ENCODE measurements around the gene UTP11. TPM values are rescaled to one million over a fixed set of nuclear protein-coding genes. Genes with fewer than 3 reads are reported as not detected.

Gene UTP11
- total RNA-seq, 1 donor from 2014 or later = 85.3 TPM

- no peak for DNase-seq
Observed at GRCh38 chr1:38071312-38072256, 59.0 kb downstream of the UTP11 start.

GRCh38 chr1:38072858-38073257, 60.3 kb downstream of the UTP11 start:
- DNase-seq = no peak

GRCh38 chr1:38073534-38074301, 61.2 kb downstream of the UTP11 start:
- DNase-seq = no peak

- DNase-seq = no peak
Observed at GRCh38 chr1:38074302-38074677, 61.8 kb downstream of the UTP11 start.

Small RNA genes lying within 50 kb of the gene (small RNA-seq; reads per million reads assigned to genes)
- gene RNU6-510P (ENCODE audit: low replicate concordance) = not detected

Other genes with a start within 250 kb of the UTP11 start
- gene EPHA10, start 247.6 kb upstream of the UTP11 start, total RNA-seq = not detected
- gene MANEAL, start 218.9 kb upstream of the UTP11 start, total RNA-seq = 4.6 TPM
- 37.7 TPM for gene C1orf122, start 204.9 kb upstream of the UTP11 start, total RNA-seq
- 10.7 TPM for gene YRDC, start 204.5 kb upstream of the UTP11 start, total RNA-seq
- gene MTF1, start 153.1 kb upstream of the UTP11 start, total RNA-seq = 5.7 TPM
- 19.7 TPM for gene INPP5B, start 65.7 kb upstream of the UTP11 start, total RNA-seq
- gene SF3A3, start 22.7 kb upstream of the UTP11 start, total RNA-seq = 56.2 TPM
- gene FHL3, start 7.2 kb upstream of the UTP11 start, total RNA-seq = 96.5 TPM
- 1.5 TPM for gene POU3F1, start 34.1 kb downstream of the UTP11 start, total RNA-seq